Liver (tissue), 9 donors: ENCODE measurements around the gene PITPNM3. TPM values are rescaled to one million over a fixed set of nuclear protein-coding genes. Genes with fewer than 3 reads are reported as not detected.
"Not testable (repeated sequence)": the region's sequence is repeated elsewhere in the genome, so short reads cannot be mapped to it uniquely, and the experiment has no call there.

Experiments
- DNase-seq: peaks from one replicate; pipeline ENCODE4 v3.0.0-alpha.2; 2017; ENCODE audit warnings: low spot score
- H3K27ac ChIP-seq, 2 donors: one replicate each; pipeline ENCODE4 v1.7.0; 2013; ENCODE audit warnings: inconsistent platforms in 2 of 2, low read length in 2 of 2, control low read depth in 1 of 2, low read depth in 1 of 2, mild to moderate bottlenecking in 1 of 2
- H3K27me3 ChIP-seq, 4 donors: one replicate each; pipeline versions ENCODE4 v1.6.1 to v1.7.0; 2013; ENCODE audit warnings: low read length in 3 of 4, inconsistent platforms in 1 of 4, mild to moderate bottlenecking in 1 of 4, moderate library complexity in 1 of 4; ENCODE audit not compliant: control insufficient read depth in 4 of 4, insufficient read depth in 4 of 4
- H3K36me3 ChIP-seq, 4 donors: one replicate each; pipeline versions ENCODE4 v1.6.1 to v1.7.0; 2013; ENCODE audit warnings: low read length in 3 of 4, mild to moderate bottlenecking in 3 of 4, low read depth in 1 of 4, moderate library complexity in 1 of 4; ENCODE audit not compliant: control insufficient read depth in 4 of 4, insufficient read depth in 3 of 4
- H3K4me1 ChIP-seq, 4 donors: one replicate each; pipeline versions ENCODE4 v1.6.1 to v1.7.0; 2013; ENCODE audit warnings: low read length in 3 of 4, mild to moderate bottlenecking in 3 of 4, moderate library complexity in 1 of 4; ENCODE audit not compliant: control insufficient read depth in 4 of 4, insufficient read depth in 4 of 4
- H3K4me3 ChIP-seq, 3 donors: one replicate each; pipeline versions ENCODE4 v1.6.1 to v1.7.0; 2013; ENCODE audit warnings: low read length in 3 of 3, control low read depth in 1 of 3, low read depth in 1 of 3, mild to moderate bottlenecking in 1 of 3
- H3K9ac ChIP-seq, 2 donors: one replicate each; pipeline ENCODE4 v1.7.0; 2013; ENCODE audit warnings: low read length in 2 of 2, mild to moderate bottlenecking in 2 of 2, moderate library complexity in 2 of 2, control low read depth in 1 of 2, low read depth in 1 of 2
- H3K9me3 ChIP-seq, 4 donors: one replicate each; pipeline versions ENCODE4 v1.6.1 to v1.7.0; 2013; ENCODE audit warnings: low read length in 3 of 4; ENCODE audit not compliant: control insufficient read depth in 4 of 4
- ATF3 ChIP-seq: IDR thresholded peaks from 2 replicates; pipeline ENCODE4 v1.6.1; 2016; ENCODE audit warnings: antibody characterized with exemption
- CTCF ChIP-seq: fragments of 150-350 bp; IDR thresholded peaks from 2 replicates; pipeline ENCODE4 v1.5.1; 2017; ENCODE audit warnings: improper control_type of control experiment, low read depth, low read length; ENCODE audit not compliant: missing input control
- EGR1 ChIP-seq, 2 donors: IDR thresholded peaks; 2 replicates each; pipeline ENCODE4 v1.6.1; 2016 to 2018; ENCODE audit warnings: antibody characterized with exemption in 2 of 2, low read depth in 2 of 2
- FOXA1 ChIP-seq: IDR thresholded peaks from 2 replicates; pipeline ENCODE4 v1.6.1; 2016; ENCODE audit warnings: antibody characterized with exemption
- FOXA2 ChIP-seq: IDR thresholded peaks from 2 replicates; pipeline ENCODE4 v1.6.1; 2016; ENCODE audit warnings: antibody characterized with exemption
- GABPA ChIP-seq, 2 donors: IDR thresholded peaks in 1 of 2; conservative IDR thresholded peaks in 1 of 2; 2 replicates each; pipeline ENCODE4 v1.6.1; 2016; ENCODE audit warnings: antibody characterized with exemption in 2 of 2, mild to moderate bottlenecking in 1 of 2, moderate library complexity in 1 of 2
- HNF4A ChIP-seq, 2 donors: conservative IDR thresholded peaks; 2 replicates each; pipeline ENCODE4 v1.6.1; 2016; ENCODE audit warnings: antibody characterized with exemption in 2 of 2, mild to moderate bottlenecking in 2 of 2
- HNF4G ChIP-seq: IDR thresholded peaks from 2 replicates; pipeline ENCODE4 v1.6.1; 2016; ENCODE audit warnings: antibody characterized with exemption
- JUND ChIP-seq, 2 donors: IDR thresholded peaks; 2 replicates each; pipeline ENCODE4 v1.6.1; 2016; ENCODE audit warnings: antibody characterized with exemption in 2 of 2
- NR2F2 ChIP-seq: IDR thresholded peaks from 2 replicates; pipeline ENCODE4 v1.6.1; 2016; ENCODE audit warnings: antibody characterized with exemption
- RAD21 ChIP-seq, 2 donors: IDR thresholded peaks; 2 replicates each; pipeline ENCODE4 v1.6.1; 2016; ENCODE audit warnings: antibody characterized with exemption in 2 of 2, mild to moderate bottlenecking in 2 of 2
- RXRA ChIP-seq, 2 donors: IDR thresholded peaks; 2 replicates each; pipeline ENCODE4 v1.6.1; 2017 to 2018; ENCODE audit warnings: antibody characterized with exemption in 2 of 2, mild to moderate bottlenecking in 1 of 2
- SP1 ChIP-seq: IDR thresholded peaks from 2 replicates; pipeline ENCODE4 v1.6.1; 2018; ENCODE audit warnings: antibody characterized with exemption, mild to moderate bottlenecking
- TAF1 ChIP-seq: conservative IDR thresholded peaks from 2 replicates; pipeline ENCODE4 v1.6.1; 2016; ENCODE audit warnings: antibody characterized with exemption, mild to moderate bottlenecking
- YY1 ChIP-seq: IDR thresholded peaks from 2 replicates; pipeline ENCODE4 v1.6.1; 2016; ENCODE audit warnings: antibody characterized with exemption, mild to moderate bottlenecking
- WGBS: extraction: QIAGEN DNeasy Blood & Tissue Kit; methylation state at CpG from one replicate; pipeline ENCODE4 v1.1.7; 2013; 5-methylcytosine and 5-hydroxymethylcytosine counted together
- polyA plus RNA-seq, 2 donors: library from polyadenylated mRNA; stranded (reverse) in 1 of 2; unstranded in 1 of 2; fragments of 200-250 nt in 1 of 2; fragments of >200 nt in 1 of 2; fragmentation: Nextera tagmentation in 1 of 2; extraction: Ambion mirVana in 1 of 2; gene quantifications; one replicate each; pipeline versions ENCODE4 v1.2.1 to v1.2.3, GENCODE V29; 2013 to 2015
- total RNA-seq, 2 donors: library from RNA; depleted of rRNA; stranded (reverse); fragments of >200 nt; gene quantifications; one replicate each; pipeline ENCODE4 v1.2.3, GENCODE V29; 2014
- TF ChIP-seq, protein P1 (sequence below): IDR thresholded peaks from 2 replicates; pipeline ENCODE4 v1.6.1; 2016; ENCODE audit warnings: antibody characterized with exemption
- TF ChIP-seq, protein P2 (sequence below): IDR thresholded peaks from 2 replicates; pipeline ENCODE4 v1.6.1; 2016; ENCODE audit warnings: antibody characterized with exemption, mild to moderate bottlenecking
- TF ChIP-seq, protein P3 (sequence below): IDR thresholded peaks from 2 replicates; pipeline ENCODE4 v1.6.1; 2016; ENCODE audit warnings: antibody characterized with exemption
- donor health status: healthy.
- donor health status: healthy.
- donor health status: healthy.
- donor health status: healthy.
- donor health status: healthy.

Gene PITPNM3
- total and polyA plus RNA-seq, 4 donors: 1.5 to 5.0 (median 1.8) TPM

GRCh38 chr17:6596511-6596910 is 40.2 kb upstream of the PITPNM3 start:
- Histone ChIP-seq H3K9ac (no peak overlapping the region), H3K27ac (no peak overlapping the region), H3K36me3 (peaks cover 2 to 23% (median 11%) of the 10 kb centered on the region in 4 donors), H3K27me3 (no peaks in the 10 kb centered on the region), H3K4me1 (peaks cover 2 to 10% (median 6%) of the 10 kb centered on the region in 4 donors), H3K9me3 (no peaks in the 10 kb centered on the region), H3K4me3 (no peak overlapping the region)
- DNase-seq: no peak
- 88% methylated on average over 2 of the region's 2 CpGs for WGBS
- TF ChIP-seq EGR1 (IDR thresholded peaks at IDR 0.05; ENCODE audit: low read depth in 2 of 2): no peak
- no peak for TF ChIP-seq JUND (IDR thresholded peaks at IDR 0.05)
- TF ChIP-seq TAF1: no peak

GRCh38 chr17:6596081-6596480 is 39.7 kb upstream of the PITPNM3 start:
- Histone ChIP-seq H3K27ac (no peak overlapping the region), H3K4me1 (peaks cover 2 to 10% (median 6%) of the 10 kb centered on the region in 4 donors)
- WGBS: 97% methylated on average over 7 of the region's 7 CpGs

DNA sequence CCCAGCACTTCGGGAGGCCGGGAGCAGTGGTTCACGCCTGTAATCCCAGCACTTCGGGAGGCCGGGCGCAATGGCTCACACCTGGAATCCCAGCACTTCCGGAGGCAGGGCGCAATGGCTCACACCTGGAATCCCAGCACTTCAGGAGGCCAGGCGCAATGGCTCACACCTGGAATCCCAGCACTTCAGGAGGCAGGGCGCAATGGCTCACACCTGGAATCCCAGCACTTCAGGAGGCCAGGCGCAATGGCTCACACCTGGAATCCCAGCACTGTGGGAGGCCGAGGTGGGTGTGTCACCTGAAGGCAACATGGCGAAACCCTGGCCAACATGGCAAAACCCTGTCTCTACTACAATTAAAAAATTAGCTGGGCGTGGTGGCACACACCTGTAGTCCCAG is 37.0 kb upstream of the PITPNM3 start:
- H3K27me3 ChIP-seq, DNase-seq, H3K4me3 ChIP-seq, H3K27ac ChIP-seq, H3K9me3 ChIP-seq, H3K4me1 ChIP-seq, H3K9ac ChIP-seq: not testable (repeated sequence)
- peaks cover 2 to 42% (median 27%) of the 10 kb centered on the region in 4 donors for H3K36me3 ChIP-seq
- 98% methylated on average over 14 of the region's 14 CpGs for WGBS

More at GRCh38 chr17:6596081-6596480, 39.7 kb upstream of the PITPNM3 start:
- DNase-seq: no peak
- no peak for TF ChIP-seq SP1
- TF ChIP-seq TAF1: no peak
- TF ChIP-seq NR2F2: no peak
- TF ChIP-seq HNF4G: no peak
- no peak for TF ChIP-seq EGR1 (IDR thresholded peaks at IDR 0.05; ENCODE audit: low read depth in 2 of 2)
- TF ChIP-seq RAD21 (IDR thresholded peaks at IDR 0.05): no peak
- no peak for TF ChIP-seq GABPA (IDR thresholded peaks at IDR 0.05 in 1 of 2, conservative IDR thresholded peaks at IDR 0.05 in 1 of 2)
- no peak for TF ChIP-seq CTCF
- no peak for TF ChIP-seq JUND (IDR thresholded peaks at IDR 0.05)
- no peak for TF ChIP-seq YY1
- TF ChIP-seq FOXA2: no peak
- TF ChIP-seq, protein P1, sequence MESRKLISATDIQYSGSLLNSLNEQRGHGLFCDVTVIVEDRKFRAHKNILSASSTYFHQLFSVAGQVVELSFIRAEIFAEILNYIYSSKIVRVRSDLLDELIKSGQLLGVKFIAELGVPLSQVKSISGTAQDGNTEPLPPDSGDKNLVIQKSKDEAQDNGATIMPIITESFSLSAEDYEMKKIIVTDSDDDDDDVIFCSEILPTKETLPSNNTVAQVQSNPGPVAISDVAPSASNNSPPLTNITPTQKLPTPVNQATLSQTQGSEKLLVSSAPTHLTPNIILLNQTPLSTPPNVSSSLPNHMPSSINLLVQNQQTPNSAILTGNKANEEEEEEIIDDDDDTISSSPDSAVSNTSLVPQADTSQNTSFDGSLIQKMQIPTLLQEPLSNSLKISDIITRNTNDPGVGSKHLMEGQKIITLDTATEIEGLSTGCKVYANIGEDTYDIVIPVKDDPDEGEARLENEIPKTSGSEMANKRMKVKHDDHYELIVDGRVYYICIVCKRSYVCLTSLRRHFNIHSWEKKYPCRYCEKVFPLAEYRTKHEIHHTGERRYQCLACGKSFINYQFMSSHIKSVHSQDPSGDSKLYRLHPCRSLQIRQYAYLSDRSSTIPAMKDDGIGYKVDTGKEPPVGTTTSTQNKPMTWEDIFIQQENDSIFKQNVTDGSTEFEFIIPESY: no peak
- TF ChIP-seq RXRA (IDR thresholded peaks at IDR 0.05): no peak
- TF ChIP-seq, protein P2, sequence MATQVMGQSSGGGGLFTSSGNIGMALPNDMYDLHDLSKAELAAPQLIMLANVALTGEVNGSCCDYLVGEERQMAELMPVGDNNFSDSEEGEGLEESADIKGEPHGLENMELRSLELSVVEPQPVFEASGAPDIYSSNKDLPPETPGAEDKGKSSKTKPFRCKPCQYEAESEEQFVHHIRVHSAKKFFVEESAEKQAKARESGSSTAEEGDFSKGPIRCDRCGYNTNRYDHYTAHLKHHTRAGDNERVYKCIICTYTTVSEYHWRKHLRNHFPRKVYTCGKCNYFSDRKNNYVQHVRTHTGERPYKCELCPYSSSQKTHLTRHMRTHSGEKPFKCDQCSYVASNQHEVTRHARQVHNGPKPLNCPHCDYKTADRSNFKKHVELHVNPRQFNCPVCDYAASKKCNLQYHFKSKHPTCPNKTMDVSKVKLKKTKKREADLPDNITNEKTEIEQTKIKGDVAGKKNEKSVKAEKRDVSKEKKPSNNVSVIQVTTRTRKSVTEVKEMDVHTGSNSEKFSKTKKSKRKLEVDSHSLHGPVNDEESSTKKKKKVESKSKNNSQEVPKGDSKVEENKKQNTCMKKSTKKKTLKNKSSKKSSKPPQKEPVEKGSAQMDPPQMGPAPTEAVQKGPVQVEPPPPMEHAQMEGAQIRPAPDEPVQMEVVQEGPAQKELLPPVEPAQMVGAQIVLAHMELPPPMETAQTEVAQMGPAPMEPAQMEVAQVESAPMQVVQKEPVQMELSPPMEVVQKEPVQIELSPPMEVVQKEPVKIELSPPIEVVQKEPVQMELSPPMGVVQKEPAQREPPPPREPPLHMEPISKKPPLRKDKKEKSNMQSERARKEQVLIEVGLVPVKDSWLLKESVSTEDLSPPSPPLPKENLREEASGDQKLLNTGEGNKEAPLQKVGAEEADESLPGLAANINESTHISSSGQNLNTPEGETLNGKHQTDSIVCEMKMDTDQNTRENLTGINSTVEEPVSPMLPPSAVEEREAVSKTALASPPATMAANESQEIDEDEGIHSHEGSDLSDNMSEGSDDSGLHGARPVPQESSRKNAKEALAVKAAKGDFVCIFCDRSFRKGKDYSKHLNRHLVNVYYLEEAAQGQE: no peak
- no peak for TF ChIP-seq ATF3
- TF ChIP-seq, protein P3, sequence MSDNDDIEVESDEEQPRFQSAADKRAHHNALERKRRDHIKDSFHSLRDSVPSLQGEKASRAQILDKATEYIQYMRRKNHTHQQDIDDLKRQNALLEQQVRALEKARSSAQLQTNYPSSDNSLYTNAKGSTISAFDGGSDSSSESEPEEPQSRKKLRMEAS: no peak
- TF ChIP-seq FOXA1: no peak
- no peak for TF ChIP-seq HNF4A (conservative IDR thresholded peaks at IDR 0.05)
- no peaks in the 10 kb centered on the region for H3K9me3 ChIP-seq
- no peak overlapping the region for H3K9ac ChIP-seq
- peaks cover 2 to 25% (median 11%) of the 10 kb centered on the region in 4 donors for H3K36me3 ChIP-seq
- H3K4me3 ChIP-seq: no peak overlapping the region
- H3K27me3 ChIP-seq: no peaks in the 10 kb centered on the region
